GM06990 (cell line): ENCODE data around the gene RAB7A.

Experiments used
- DNase-seq: peaks from one replicate; pipeline ENCODE4 v3.0.0-alpha.2; 2011; ENCODE audit not compliant: insufficient read length; ENCODE audit errors: extremely low read depth
- H3K27me3 ChIP-seq: replicated peaks from 2 replicates; pipeline ENCODE4 v1.6.0; 2011; ENCODE audit warnings: low read length; ENCODE audit not compliant: control insufficient read depth, insufficient read depth
- H3K36me3 ChIP-seq: 2 replicates; pipeline ENCODE4 v1.5.1; 2011; ENCODE audit warnings: low read length; ENCODE audit not compliant: control insufficient read depth, insufficient read depth
- H3K4me3 ChIP-seq: replicated peaks from 2 replicates; pipeline ENCODE4 v1.5.1; 2011; ENCODE audit warnings: low read depth, mild to moderate bottlenecking, control low read depth, low read length
- CTCF ChIP-seq: IDR thresholded peaks from 2 replicates; pipeline ENCODE4 v1.5.1; 2011; ENCODE audit warnings: low read length, control low read depth, mild to moderate bottlenecking, inconsistent platforms; ENCODE audit not compliant: insufficient read depth, poor library complexity, severe bottlenecking

RAB7A gene

DNA sequence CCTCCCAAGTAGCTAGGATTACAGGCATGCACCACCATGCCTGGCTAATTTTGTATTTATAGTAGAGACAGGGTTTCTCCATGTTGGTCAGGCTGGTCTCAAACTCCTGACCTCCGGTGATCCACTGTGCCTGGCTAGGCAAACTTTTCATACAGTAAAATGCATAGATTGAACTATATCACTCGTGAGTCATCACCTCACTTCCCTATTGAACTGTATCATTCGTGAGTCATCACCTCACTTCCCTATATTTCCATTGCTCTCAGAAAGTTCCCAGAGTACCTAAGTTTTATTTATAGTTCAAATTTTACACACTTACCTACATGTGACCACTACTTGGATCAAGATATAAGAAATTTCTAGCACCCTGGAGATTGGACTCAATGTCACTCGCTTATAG lies 79.8 kb downstream of the RAB7A start:
- TF ChIP-seq CTCF, result no peak
- H3K27me3 ChIP-seq, result no peaks in the 10 kb centered on the region
- H3K36me3 ChIP-seq, result peaks cover 7% of the 10 kb centered on the region
- no peak for DNase-seq
- no peak overlapping the region for H3K4me3 ChIP-seq

GRCh38 chr3:128806588-128806987 lies 80.6 kb downstream of the RAB7A start:
- no peak for TF ChIP-seq CTCF
- peaks cover 7% of the 10 kb centered on the region for H3K36me3 ChIP-seq
- no peaks in the 10 kb centered on the region for H3K27me3 ChIP-seq
- H3K4me3 ChIP-seq, result no peak overlapping the region
- DNase-seq, result no peak

DNA sequence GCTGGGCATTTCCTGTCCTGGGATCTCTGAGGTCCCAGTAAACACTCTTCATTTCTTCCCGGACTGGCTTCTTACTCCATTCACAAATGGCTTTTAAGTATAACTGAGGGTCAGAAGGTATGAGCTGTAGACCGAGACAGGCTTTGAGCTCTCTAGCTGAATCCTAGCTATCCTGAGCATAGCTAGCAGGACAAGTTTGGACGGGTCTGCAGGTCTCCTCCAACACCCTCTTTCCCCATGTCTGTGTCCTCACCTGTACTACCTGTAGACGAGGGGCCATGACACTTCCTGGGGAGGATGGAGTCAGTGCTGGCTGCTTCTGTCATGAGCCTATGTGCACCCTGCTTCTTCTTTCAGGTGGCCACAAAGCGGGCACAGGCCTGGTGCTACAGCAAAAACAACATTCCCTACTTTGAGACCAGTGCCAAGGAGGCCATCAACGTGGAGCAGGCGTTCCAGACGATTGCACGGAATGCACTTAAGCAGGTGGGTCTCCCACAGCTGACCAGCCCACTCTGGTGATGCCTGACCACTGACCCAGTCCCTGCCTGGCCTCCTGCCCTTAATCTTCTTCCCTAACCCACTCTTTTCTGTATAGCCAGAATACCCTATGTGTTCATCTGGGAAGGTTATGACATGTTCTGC lies 81.3 kb downstream of the RAB7A start:
- H3K4me3 ChIP-seq, result no peak overlapping the region
- H3K27me3 ChIP-seq, result no peaks in the 10 kb centered on the region
- no peak for TF ChIP-seq CTCF
- no peak for DNase-seq
- peaks cover 7% of the 10 kb centered on the region for H3K36me3 ChIP-seq

GRCh38 chr3:128808672-128809071 lies 82.7 kb downstream of the RAB7A start:
- no peaks in the 10 kb centered on the region for H3K27me3 ChIP-seq
- DNase-seq, result no peak
- H3K4me3 ChIP-seq, result no peak overlapping the region
- peaks cover 11% of the 10 kb centered on the region for H3K36me3 ChIP-seq
- no peak for TF ChIP-seq CTCF

DNA sequence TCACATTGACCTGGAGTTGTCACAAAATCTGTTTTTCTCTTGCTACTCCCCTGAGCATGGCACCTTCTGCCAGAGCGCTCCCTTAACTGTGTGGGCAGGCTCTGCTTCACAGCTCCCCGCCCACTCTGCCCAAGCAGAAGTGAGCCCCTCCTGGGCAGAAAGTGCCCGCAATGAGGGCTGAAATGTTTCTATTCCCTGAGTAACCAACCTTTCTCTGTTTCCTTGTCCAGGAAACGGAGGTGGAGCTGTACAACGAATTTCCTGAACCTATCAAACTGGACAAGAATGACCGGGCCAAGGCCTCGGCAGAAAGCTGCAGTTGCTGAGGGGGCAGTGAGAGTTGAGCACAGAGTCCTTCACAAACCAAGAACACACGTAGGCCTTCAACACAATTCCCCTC lies 87.1 kb downstream of the RAB7A start:
- Histone ChIP-seq H3K36me3 (peaks cover 14% of the 10 kb centered on the region), H3K4me3 (no peak overlapping the region), H3K27me3 (no peaks in the 10 kb centered on the region)
- DNase-seq, result no peak
- TF ChIP-seq CTCF, result no peak

- TF ChIP-seq CTCF, result no peak
- H3K36me3 ChIP-seq, result peaks cover 15% of the 10 kb centered on the region
- no peak for DNase-seq
- no peak overlapping the region for H3K4me3 ChIP-seq
- no peaks in the 10 kb centered on the region for H3K27me3 ChIP-seq
Observed at GRCh38 chr3:128814060-128814459, 88.1 kb downstream of the RAB7A start.
